H1 (cell line): Measurements from ENCODE around the gene AP1S3. TPM values are rescaled to one million over a fixed set of nuclear protein-coding genes. Genes with fewer than 3 reads are reported as not detected.

Experiments
- CTCF ChIA-PET: fragments of 300-600 bp; sonication (Branson Sonifier 250); formaldehyde crosslinking; loops from one replicate; lab custom pipeline; 2021; ENCODE audit not compliant: partially characterized antibody; lab: Charles Lee
- POLR2A ChIA-PET: fragments of 300-600 bp; sonication (Branson Sonifier 250); formaldehyde crosslinking; loops from one replicate; lab custom pipeline; 2021; ENCODE audit warnings: inconsistent platforms; ENCODE audit not compliant: partially characterized antibody; lab: Charles Lee
- DNase-seq, 2 experiments: peaks; one replicate each; pipeline versions ENCODE4 v3.0.0 to v3.0.0-alpha.2; 2010 to 2022; ENCODE audit warnings: low spot score in 2 of 2, low read depth in 1 of 2, mixed read lengths in 1 of 2
- FAIRE-seq: peaks from 2 replicates; lab custom pipeline; 2011; peaks lifted over from hg19 to GRCh38; lab: Jason Lieb, UNC
- H2AFZ ChIP-seq: 2 replicates; pipeline ENCODE4 v1.8.1; 2012; ENCODE audit warnings: low read length, inconsistent platforms
- H2AK5ac ChIP-seq: 2 replicates; pipeline ENCODE4 v1.6.1; 2013; ENCODE audit warnings: low read depth, low read length
- H2BK120ac ChIP-seq: replicated peaks from 2 replicates; pipeline ENCODE3; 2013; ENCODE audit warnings: low read depth, low read length, inconsistent platforms
- H2BK12ac ChIP-seq: 2 replicates; pipeline ENCODE4 v1.6.1; 2013; ENCODE audit warnings: low read depth, low read length
- H2BK15ac ChIP-seq: 2 replicates; pipeline ENCODE4 v1.6.1; 2013; ENCODE audit warnings: low read length
- H2BK20ac ChIP-seq: 2 replicates; pipeline ENCODE4 v1.6.1; 2013; ENCODE audit warnings: low read length
- H2BK5ac ChIP-seq: 2 replicates; pipeline ENCODE4 v1.6.1; 2013; ENCODE audit warnings: low read depth, low read length
- H3K14ac ChIP-seq: 2 replicates; pipeline ENCODE4 v1.6.1; 2013; ENCODE audit warnings: inconsistent platforms; ENCODE audit not compliant: insufficient read length
- H3K18ac ChIP-seq: 2 replicates; pipeline ENCODE4 v1.6.1; 2013; ENCODE audit warnings: low read length; ENCODE audit errors: extremely low read depth
- H3K23ac ChIP-seq: 2 replicates; pipeline ENCODE4 v1.6.1; 2013; ENCODE audit warnings: inconsistent platforms; ENCODE audit not compliant: insufficient read length
- H3K23me2 ChIP-seq: 2 replicates; pipeline ENCODE4 v1.6.1; 2013; ENCODE audit warnings: low read depth, low read length
- H3K27ac ChIP-seq: 2 replicates; pipeline ENCODE4 v1.6.1; 2011; ENCODE audit warnings: low read depth, low read length, inconsistent platforms
- H3K27me3 ChIP-seq, 4 experiments: replicated peaks in 1 of 4; 1 replicate in 1 of 4; 2 replicates in 3 of 4; pipeline versions ENCODE4 v1.6.1 to v1.8.1; 2011 to 2013; ENCODE audit warnings: low read length in 3 of 4, mild to moderate bottlenecking in 3 of 4, inconsistent platforms in 2 of 4, mixed read lengths in 2 of 4, moderate library complexity in 1 of 4; ENCODE audit not compliant: control insufficient read depth in 3 of 4, insufficient read depth in 3 of 4; ENCODE audit errors: extremely low read depth in 1 of 4
- H3K36me3 ChIP-seq, 4 experiments: 2 replicates each; pipeline versions ENCODE4 v1.6.1 to v1.8.1; 2011 to 2013; ENCODE audit warnings: mild to moderate bottlenecking in 4 of 4, low read length in 3 of 4, moderate library complexity in 2 of 4, control low read depth in 1 of 4, inconsistent platforms in 1 of 4; ENCODE audit not compliant: insufficient read depth in 4 of 4, control insufficient read depth in 2 of 4
- H3K4ac ChIP-seq: replicated peaks from 2 replicates; pipeline ENCODE3; 2013; ENCODE audit warnings: low read length, low read depth, mixed read lengths, inconsistent platforms; ENCODE audit not compliant: insufficient read length
- H3K4me1 ChIP-seq, 4 experiments: replicated peaks in 1 of 4; 1 replicate in 1 of 4; 2 replicates in 3 of 4; pipeline versions ENCODE4 v1.6.1 to v1.8.1; 2011 to 2013; ENCODE audit warnings: low read length in 3 of 4, inconsistent platforms in 2 of 4, mixed read lengths in 1 of 4; ENCODE audit not compliant: insufficient read depth in 4 of 4, control insufficient read depth in 3 of 4
- H3K4me2 ChIP-seq, 2 experiments: 2 replicates each; pipeline versions ENCODE4 v1.6.1 to v1.8.1; 2011 to 2013; ENCODE audit warnings: low read depth in 2 of 2, low read length in 2 of 2, control low read depth in 1 of 2, inconsistent platforms in 1 of 2, mild to moderate bottlenecking in 1 of 2; ENCODE audit not compliant: insufficient read depth in 1 of 2
- H3K4me3 ChIP-seq, 4 experiments: fragments of 200-600, 300-600 bp in 1 of 4; sonication (generic), shearing (Covaris generic), sonication (Bioruptor Twin) in 1 of 4; 2 replicates each; pipeline versions ENCODE4 v1.5.1 to v1.8.1; 2011 to 2016; ENCODE audit warnings: low read length in 4 of 4, low read depth in 3 of 4, control low read depth in 2 of 4, inconsistent platforms in 2 of 4, mild to moderate bottlenecking in 2 of 4, mixed read lengths in 1 of 4, moderate library complexity in 1 of 4; ENCODE audit not compliant: insufficient read depth in 2 of 4; ENCODE audit errors: extremely low read depth in 1 of 4
- H3K56ac ChIP-seq: replicated peaks from 2 replicates; pipeline ENCODE3; 2013; ENCODE audit warnings: low read depth, mild to moderate bottlenecking, mixed read lengths, low read length, inconsistent platforms; ENCODE audit not compliant: insufficient read length
- H3K79me1 ChIP-seq: 2 replicates; pipeline ENCODE4 v1.6.1; 2013; ENCODE audit warnings: low read depth, low read length, control low read depth
- H3K79me2 ChIP-seq, 2 experiments: 2 replicates each; pipeline versions ENCODE4 v1.6.1 to v1.8.1; 2012 to 2013; ENCODE audit warnings: low read length in 2 of 2, mild to moderate bottlenecking in 2 of 2, inconsistent platforms in 1 of 2; ENCODE audit not compliant: insufficient read depth in 2 of 2, control insufficient read depth in 1 of 2
- H3K9ac ChIP-seq, 4 experiments: replicated peaks in 1 of 4; 1 replicate in 1 of 4; 2 replicates in 3 of 4; pipeline versions ENCODE4 v1.6.1 to v1.8.1; 2011 to 2013; ENCODE audit warnings: low read depth in 3 of 4, low read length in 3 of 4, control low read depth in 2 of 4, mild to moderate bottlenecking in 2 of 4, moderate library complexity in 2 of 4, inconsistent platforms in 1 of 4; ENCODE audit errors: extremely low read depth in 1 of 4
- H3K9me3 ChIP-seq, 2 experiments: 2 replicates each; pipeline versions ENCODE4 v1.6.1 to v1.8.1; 2012 to 2013; ENCODE audit warnings: mild to moderate bottlenecking in 2 of 2, moderate library complexity in 2 of 2, control low read depth in 1 of 2, inconsistent platforms in 1 of 2, low read depth in 1 of 2, low read length in 1 of 2, mixed read lengths in 1 of 2; ENCODE audit not compliant: insufficient read depth in 2 of 2
- H4K20me1 ChIP-seq, 2 experiments: replicated peaks in 1 of 2; 2 replicates each; pipeline versions ENCODE3 to v1.8.1; 2011 to 2013; ENCODE audit warnings: inconsistent platforms in 2 of 2, low read length in 2 of 2, mild to moderate bottlenecking in 1 of 2; ENCODE audit not compliant: insufficient read depth in 2 of 2, control insufficient read depth in 1 of 2
- H4K5ac ChIP-seq: 2 replicates; pipeline ENCODE4 v1.6.1; 2013; ENCODE audit warnings: low read length, low read depth, mixed read lengths, inconsistent platforms; ENCODE audit not compliant: insufficient read length
- H4K8ac ChIP-seq: 2 replicates; pipeline ENCODE4 v1.8.0; 2013; ENCODE audit warnings: mild to moderate bottlenecking, moderate library complexity, low read length, inconsistent platforms; ENCODE audit not compliant: insufficient read depth; ENCODE audit errors: extremely low read depth
- H4K91ac ChIP-seq: replicated peaks from 2 replicates; pipeline ENCODE3; 2013; ENCODE audit warnings: low read length, mixed read lengths, inconsistent platforms; ENCODE audit not compliant: insufficient read length
- ATF3 ChIP-seq: IDR thresholded peaks from 2 replicates; pipeline ENCODE4 v1.6.1; 2011; ENCODE audit warnings: low read depth, mild to moderate bottlenecking, low read length; ENCODE audit not compliant: insufficient read depth
- JUN ChIP-seq: IDR thresholded peaks from 2 replicates; pipeline ENCODE4 v1.6.1; 2011; ENCODE audit warnings: low read depth, mild to moderate bottlenecking, improper control_type of control experiment, low read length
- JUND ChIP-seq: IDR thresholded peaks from 2 replicates; pipeline ENCODE4 v1.6.1; 2011; ENCODE audit warnings: mild to moderate bottlenecking, improper control_type of control experiment, low read length
- KDM4A ChIP-seq: IDR thresholded peaks from one replicate; pipeline ENCODE4 v1.7.1; 2012; ENCODE audit warnings: low read depth, mild to moderate bottlenecking, moderate library complexity, low read length, inconsistent platforms; ENCODE audit not compliant: severe bottlenecking
- PHF8 ChIP-seq: fragments of 200-600 bp; sonication (generic); conservative IDR thresholded peaks from 2 replicates; pipeline ENCODE4 v1.7.1; 2012; ENCODE audit warnings: low read depth, mild to moderate bottlenecking, inconsistent platforms, low read length, moderate library complexity
- RAD21 ChIP-seq, 2 experiments: IDR thresholded peaks in 1 of 2; conservative IDR thresholded peaks in 1 of 2; 2 replicates each; pipeline ENCODE4 v1.6.1; 2011; ENCODE audit warnings: low read depth in 2 of 2, low read length in 2 of 2, improper control_type of control experiment in 1 of 2, inconsistent platforms in 1 of 2, mild to moderate bottlenecking in 1 of 2, moderate library complexity in 1 of 2
- RNF2 ChIP-seq: fragments of 200-900, 300-1000 bp; sonication (generic); IDR thresholded peaks from 2 replicates; pipeline ENCODE4 v1.7.1; 2016; ENCODE audit warnings: borderline replicate concordance, low read depth, mild to moderate bottlenecking, antibody characterized with exemption, low read length; ENCODE audit not compliant: poor library complexity, severe bottlenecking; ENCODE audit errors: missing control alignments
- SIN3A ChIP-seq, 2 experiments: IDR thresholded peaks in 1 of 2; conservative IDR thresholded peaks in 1 of 2; 2 replicates each; pipeline ENCODE4 v1.6.1; 2011 to 2012; ENCODE audit warnings: low read length in 2 of 2, improper control_type of control experiment in 1 of 2, low read depth in 1 of 2, mild to moderate bottlenecking in 1 of 2
- TAF1 ChIP-seq: IDR thresholded peaks from 2 replicates; pipeline ENCODE4 v1.6.1; 2011; ENCODE audit warnings: mild to moderate bottlenecking, low read depth, low read length
- TAF7 ChIP-seq: optimal IDR thresholded peaks from 2 replicates; pipeline ENCODE3; 2011; ENCODE audit warnings: low read depth, mild to moderate bottlenecking, inconsistent platforms, low read length, moderate library complexity, borderline replicate concordance
- TEAD4 ChIP-seq: IDR thresholded peaks from 2 replicates; pipeline ENCODE4 v1.6.1; 2012; ENCODE audit warnings: low read depth, low read length, inconsistent platforms, mixed read lengths
- WGBS, 2 experiments: shearing (Covaris generic) in 1 of 2; methylation state at CpG; one replicate each; pipeline versions ENCODE4 v1.1.6 to v1.1.7; 2013 to 2015; ENCODE audit warnings: low lambda C conversion rate in 2 of 2, mixed read lengths in 2 of 2, inconsistent platforms in 1 of 2, low coverage in 1 of 2, missing lambda C conversion rate in 1 of 2; ENCODE audit not compliant: insufficient replicate concordance in 2 of 2, insufficient coverage in 1 of 2, insufficient read length in 1 of 2; ENCODE audit errors: extremely low coverage in 1 of 2, missing lambda C conversion rate in 1 of 2; 5-methylcytosine and 5-hydroxymethylcytosine counted together
- polyA plus RNA-seq, 7 experiments: library from polyadenylated mRNA; depleted of rRNA in 3 of 7; stranded (reverse) in 5 of 7; unstranded in 2 of 7; fragments of >200 nt in 5 of 7; fragments of 200-250 nt in 2 of 7; gene quantifications; 1 replicate in 5 of 7; 2 replicates in 1 of 7; 4 replicates in 1 of 7; pipeline versions ENCODE4 v1.2.1 to v1.2.3, GENCODE V29; 2011 to 2013; ENCODE audit warnings: missing spikeins in 2 of 7, mixed read lengths in 2 of 7
- total RNA-seq: library from RNA; stranded (reverse); fragmentation: NEBNext Ultra II Directional; extraction: Animal tissue kit (Norgen Biotek cat#: 25700); gene quantifications from 2 replicates; pipeline ENCODE4 v1.2.1, GENCODE V29; 2021

Gene AP1S3
- total and polyA plus RNA-seq, 2 of the 8 experiments (the other 6 are each of a cell fraction or from before 2014, with no cell fraction given): 3.9 to 20.2 TPM

GRCh38 chr2:223725494-223725893 is 111.9 kb downstream of the AP1S3 start:
- no peak overlapping the region for H3K4ac ChIP-seq
- no peak overlapping the region for H4K91ac ChIP-seq
- 13% methylated on average over 5 of the region's 5 CpGs; no CpG with 5 or more reads in 1 of the 2 experiments for WGBS, 2 experiments
- H3K4me2 ChIP-seq: peak overlapping the region; percentile 43 to 71
- no peak overlapping the region for H3K56ac ChIP-seq
- H3K4me1 ChIP-seq: peaks cover 8 to 29% (median 20%) of the 10 kb centered on the region in 4 experiments
- no peak overlapping the region for H4K5ac ChIP-seq
- DNase-seq: peak; percentile 74 to 80
- H2BK5ac ChIP-seq: 0 out of 2 replicates have a peak overlapping the region, but pooled peaks have one; percentile 88
- FAIRE-seq: peak; percentile 65
- no peak overlapping the region for H3K23ac ChIP-seq
- H3K18ac ChIP-seq: no peak overlapping the region
- no peaks in the 10 kb centered on the region for H4K20me1 ChIP-seq
- no peak overlapping the region for H2BK120ac ChIP-seq
- no peaks in the 10 kb centered on the region for H3K79me2 ChIP-seq
- no peaks in the 10 kb centered on the region; a peak in 1 of 8 replicates for H3K36me3 ChIP-seq
- no peak overlapping the region for H3K14ac ChIP-seq
- no peak overlapping the region for H2AK5ac ChIP-seq
- CTCF ChIA-PET: interaction anchor here (0.9 to 2.8 kb wide), 6 partner anchors 27 to 754 kb away, joined by 3 to 8 read pairs (median 4); no protein-coding TSS in a partner anchor
- POLR2A ChIA-PET: interaction anchor here (1.0 to 1.9 kb wide), 3 partner anchors 19 to 50 kb away, joined by 3 to 4 read pairs (median 4); no protein-coding TSS in a partner anchor
- H2BK12ac ChIP-seq: no peak overlapping the region
- no peaks in the 10 kb centered on the region for H3K9me3 ChIP-seq
- peak overlapping the region; percentile 53 for H3K27ac ChIP-seq
- peak overlapping the region in 1 of 4 experiments; percentile 37; a peak in 2 of 8 replicates for H3K4me3 ChIP-seq
- H3K9ac ChIP-seq: peak overlapping the region in 3 of 4 experiments; percentile 5 to 43 (median 13); a peak in 2 of 7 replicates
- H3K79me1 ChIP-seq: no peaks in the 10 kb centered on the region
- H2AFZ ChIP-seq: no peak overlapping the region
- H2BK15ac ChIP-seq: no peak overlapping the region
- no peaks in the 10 kb centered on the region for H3K23me2 ChIP-seq
- no peak overlapping the region for H2BK20ac ChIP-seq
- no peaks in the 10 kb centered on the region for H3K27me3 ChIP-seq
- no peak overlapping the region for H4K8ac ChIP-seq
- no peak for TF ChIP-seq TAF7
- TF ChIP-seq PHF8: no peak
- TF ChIP-seq KDM4A: no peak
- TF ChIP-seq RNF2: no peak
- peak; percentile 90 for TF ChIP-seq TEAD4
- TF ChIP-seq JUN: peak; percentile 92
- peak; percentile 99 for TF ChIP-seq JUND
- TF ChIP-seq RAD21 (IDR thresholded peaks at IDR 0.05 in 1 of 2, conservative IDR thresholded peaks at IDR 0.05 in 1 of 2; ENCODE audit: low read depth in 2 of 2, low read length in 2 of 2): 0 out of 4 replicates have a peak, but pooled peaks of 1 of the 2 experiments have one; percentile 3
- peak; percentile 80 for TF ChIP-seq ATF3
- TF ChIP-seq SIN3A (conservative IDR thresholded peaks at IDR 0.05 in 1 of 2, IDR thresholded peaks at IDR 0.05 in 1 of 2; ENCODE audit: low read depth in 1 of 2, low read length in 2 of 2): 0 out of 4 replicates have a peak, but pooled peaks have one; percentile 34 to 58
- peak; percentile 56; the same call in 1 of the 2 replicates for TF ChIP-seq TAF1
